K562 (cell line): ENCODE data around the gene LY6G5B. TPM values are rescaled to one million over a fixed set of nuclear protein-coding genes. Genes with fewer than 3 reads are reported as not detected.

ENCODE experiments used
- CUX1 ChIP-seq: fragments of 200-800 bp; sonication (Bioruptor generic); IDR thresholded peaks from 2 replicates; pipeline ENCODE4 v1.6.1; 2016; ENCODE audit warnings: missing genetic modification characterization, missing compliant biosample characterization
- DDX20 ChIP-seq: fragments of 450-650 bp; IDR thresholded peaks from 2 replicates; pipeline ENCODE4 v1.6.1; 2016; ENCODE audit warnings: missing genetic modification characterization, low read depth, mild to moderate bottlenecking, missing compliant biosample characterization, moderate library complexity
- ETS1 ChIP-seq: conservative IDR thresholded peaks from 2 replicates; pipeline ENCODE4 v1.6.1; 2011; ENCODE audit warnings: low read depth, mild to moderate bottlenecking, low read length; ENCODE audit not compliant: control insufficient read depth
- FOXA3 ChIP-seq, 2 experiments: fragments of 450-650 bp in 1 of 2; sonication (generic) in 1 of 2; formaldehyde crosslinking; IDR thresholded peaks in 1 of 2; conservative IDR thresholded peaks in 1 of 2; 2 replicates each; pipeline versions ENCODE4 v1.4.0 to v1.8.0; 2020 to 2022; ENCODE audit warnings: mild to moderate bottlenecking in 2 of 2, missing genetic modification reagents in 1 of 2
- HNRNPUL1 ChIP-seq: fragments of 200-400 bp; formaldehyde crosslinking; IDR thresholded peaks from 2 replicates; pipeline ENCODE4 v1.6.1; 2017; ENCODE audit warnings: low read length
- IRF1 ChIP-seq: sonication (generic); formaldehyde crosslinking; IDR thresholded peaks from 2 replicates; pipeline ENCODE4 v1.8.0; 2022; ENCODE audit warnings: missing genetic modification reagents, mild to moderate bottlenecking, borderline replicate concordance
- KHSRP ChIP-seq: fragments of 450-650 bp; IDR thresholded peaks from 2 replicates; pipeline ENCODE4 v1.6.1; 2017
- MTA1 ChIP-seq: fragments of 450-650 bp; IDR thresholded peaks from 2 replicates; pipeline ENCODE4 v1.6.1; 2017; ENCODE audit warnings: borderline replicate concordance
- POLR2B ChIP-seq: fragments of 450-650 bp; IDR thresholded peaks from 2 replicates; pipeline ENCODE4 v1.6.1; 2018; ENCODE audit warnings: low read depth; ENCODE audit not compliant: partially characterized antibody
- RCOR1 ChIP-seq, 2 experiments: IDR thresholded peaks; 2 replicates each; pipeline ENCODE4 v1.6.1; 2012; ENCODE audit warnings: low read depth in 2 of 2, low read length in 2 of 2, borderline replicate concordance in 1 of 2, improper control_type of control experiment in 1 of 2
- SMAD3 ChIP-seq: fragments of 450-650 bp; formaldehyde crosslinking; conservative IDR thresholded peaks from 2 replicates; pipeline ENCODE4 v1.4.0; 2020; ENCODE audit warnings: mild to moderate bottlenecking
- UBTF ChIP-seq, 2 experiments: IDR thresholded peaks; 2 replicates each; pipeline ENCODE4 v1.6.1; 2012; ENCODE audit warnings: improper control_type of control experiment in 2 of 2, low read depth in 2 of 2, low read length in 2 of 2, borderline replicate concordance in 1 of 2
- ZNF197 ChIP-seq: fragments of 200-800 bp; sonication (Bioruptor generic); IDR thresholded peaks from 2 replicates; pipeline ENCODE4 v1.6.1; 2016; ENCODE audit warnings: low read depth, missing genetic modification characterization, missing compliant biosample characterization
- ZNF316 ChIP-seq: fragments of 450-650 bp; IDR thresholded peaks from 2 replicates; pipeline ENCODE4 v1.6.1; 2016
- ZNF384 ChIP-seq: IDR thresholded peaks from 2 replicates; pipeline ENCODE4 v1.6.1; 2012; ENCODE audit warnings: low read depth, low read length, improper control_type of control experiment
- ZNF584 ChIP-seq: fragments of 200-800 bp; sonication (Bioruptor generic); IDR thresholded peaks from 2 replicates; pipeline ENCODE4 v1.6.1; 2016; ENCODE audit warnings: low read depth, mild to moderate bottlenecking, missing genetic modification characterization, missing compliant biosample characterization
- polyA plus RNA-seq, 8 experiments: library from polyadenylated mRNA; depleted of rRNA in 4 of 8; stranded (reverse) in 5 of 8; unstranded in 3 of 8; fragments of >200 nt; fragmentation: Nextera tagmentation in 2 of 8; fragmentation: Illumina TruSeq in 1 of 8; extraction: Ambion mirVana in 2 of 8; extraction: Trizol in 1 of 8; gene quantifications; 2 replicates each; pipeline versions ENCODE4 v1.2.1 to v1.2.3, GENCODE V29; 2011 to 2014; ENCODE audit warnings: inconsistent platforms in 1 of 8, missing spikeins in 1 of 8
- total RNA-seq, 7 experiments: library from RNA; depleted of rRNA in 6 of 7; stranded (reverse); fragments of >200 nt in 6 of 7; fragmentation: Illumina TruSeq in 2 of 7; extraction: Trizol in 2 of 7; gene quantifications; 2 replicates each; pipeline versions ENCODE4 v1.2.1 to v1.2.3, GENCODE V29; 2011 to 2021; ENCODE audit warnings: low replicate concordance in 1 of 7

Gene LY6G5B
- total and polyA plus RNA-seq, 9 of the 15 experiments (the other 6 are each of a cell fraction or from before 2014, with no cell fraction given): 6.0 to 27.0 (median 7.5) TPM

- peak; percentile 85 for TF ChIP-seq CUX1 (CRISPR knock-in tag)
- peak; percentile 64 for TF ChIP-seq ZNF197 (CRISPR knock-in tag)
- TF ChIP-seq ZNF584: peak; percentile 10; the same call in 1 of the 2 replicates
- 0 out of 2 replicates have a peak, but pooled peaks have one; percentile 82 for TF ChIP-seq IRF1 (CRISPR knock-in tag)
- TF ChIP-seq MTA1: no peak
- TF ChIP-seq SMAD3 (CRISPR knock-in tag): peak; percentile 66; the same call in 1 of the 2 replicates
- TF ChIP-seq HNRNPUL1: peak; percentile 87; the same call in 1 of the 2 replicates
- TF ChIP-seq KHSRP: no peak
- 0 out of 2 replicates have a peak, but pooled peaks have one; percentile 42 for TF ChIP-seq DDX20 (tag)
- no peak; a peak in 1 of 4 replicates for TF ChIP-seq RCOR1 (IDR thresholded peaks at IDR 0.05; ENCODE audit: borderline replicate concordance in 1 of 2, low read depth in 2 of 2, low read length in 2 of 2)
- TF ChIP-seq ZNF384: peak; percentile 50; the same call in 1 of the 2 replicates
- TF ChIP-seq POLR2B: peak; percentile 97
- TF ChIP-seq UBTF (IDR thresholded peaks at IDR 0.05; ENCODE audit: borderline replicate concordance in 1 of 2, low read depth in 2 of 2, low read length in 2 of 2): no peak; a peak in 2 of 4 replicates
- TF ChIP-seq FOXA3 (CRISPR knock-in tag; conservative IDR thresholded peaks at IDR 0.05 in 1 of 2, IDR thresholded peaks at IDR 0.05 in 1 of 2): 0 out of 4 replicates have a peak, but pooled peaks of 1 of the 2 experiments have one; percentile 59
- peak; percentile 21; the same call in 1 of the 2 replicates for TF ChIP-seq ETS1
- TF ChIP-seq ZNF316: peak; percentile 37; the same call in 1 of the 2 replicates
Measured at GRCh38 chr6:31652925-31653724, 16.7 kb upstream of the LY6G5B start (continued).
